Activated T-helper 1 cell treated with anti-CD3 and anti-CD28 coated beads, Interleukin-12 subunit alpha, Interleukin-12 subunit beta, Interleukin-2, Interleukin-4 antibody, amounts not matched to agents 30 ng/mL and 10 ng/mL and 1 ng/mL, durations not matched to agents 14 hours and 24 hours and 36 hours (primary cell): ENCODE measurements around the gene SLC35D1. TPM values are rescaled to one million over a fixed set of nuclear protein-coding genes. Genes with fewer than 3 reads are reported as not detected.
A peak's percentile ranks its signal among the peaks of the same experiment; 100 is the strongest.
"Not testable (repeated sequence)": the region's sequence is repeated elsewhere in the genome, so short reads cannot be mapped to it uniquely, and the experiment has no call there.

Source experiments
- DNase-seq: peaks from one replicate; pipeline ENCODE4 v3.0.0; 2021; ENCODE audit warnings: low spot score
- H3K27ac Mint-ChIP-seq: one replicate; pipeline ENCODE4 v1.8.0; 2021; ENCODE audit warnings: mild to moderate bottlenecking, mixed read lengths
- H3K27me3 Mint-ChIP-seq: one replicate; pipeline ENCODE4 v1.8.0; 2022; ENCODE audit warnings: mild to moderate bottlenecking, moderate library complexity, mixed read lengths; ENCODE audit not compliant: insufficient read depth
- H3K36me3 Mint-ChIP-seq: one replicate; pipeline ENCODE4 v1.8.0; 2021; ENCODE audit warnings: low read depth, mixed read lengths
- H3K4me1 Mint-ChIP-seq: one replicate; pipeline ENCODE4 v1.8.0; 2021; ENCODE audit warnings: low read depth, mixed read lengths
- H3K4me3 Mint-ChIP-seq: one replicate; pipeline ENCODE4 v1.8.0; 2021; ENCODE audit warnings: mild to moderate bottlenecking, moderate library complexity, mixed read lengths
- H3K9me3 Mint-ChIP-seq: one replicate; pipeline ENCODE4 v1.8.0; 2021; ENCODE audit warnings: mixed read lengths
- intact Hi-C: fragments of 100-400 bp; cut with micrococcal nuclease; formaldehyde crosslinking; loops from one replicate; pipeline ENCODE4 v1.15.1; 2024
- total RNA-seq: library from RNA; stranded (reverse); gene quantifications from 2 replicates; pipeline ENCODE4 v1.2.3, GENCODE V29; 2022

The SLC35D1 gene
- total RNA-seq, 1 donor from 2014 or later: 20.5 TPM

DNA sequence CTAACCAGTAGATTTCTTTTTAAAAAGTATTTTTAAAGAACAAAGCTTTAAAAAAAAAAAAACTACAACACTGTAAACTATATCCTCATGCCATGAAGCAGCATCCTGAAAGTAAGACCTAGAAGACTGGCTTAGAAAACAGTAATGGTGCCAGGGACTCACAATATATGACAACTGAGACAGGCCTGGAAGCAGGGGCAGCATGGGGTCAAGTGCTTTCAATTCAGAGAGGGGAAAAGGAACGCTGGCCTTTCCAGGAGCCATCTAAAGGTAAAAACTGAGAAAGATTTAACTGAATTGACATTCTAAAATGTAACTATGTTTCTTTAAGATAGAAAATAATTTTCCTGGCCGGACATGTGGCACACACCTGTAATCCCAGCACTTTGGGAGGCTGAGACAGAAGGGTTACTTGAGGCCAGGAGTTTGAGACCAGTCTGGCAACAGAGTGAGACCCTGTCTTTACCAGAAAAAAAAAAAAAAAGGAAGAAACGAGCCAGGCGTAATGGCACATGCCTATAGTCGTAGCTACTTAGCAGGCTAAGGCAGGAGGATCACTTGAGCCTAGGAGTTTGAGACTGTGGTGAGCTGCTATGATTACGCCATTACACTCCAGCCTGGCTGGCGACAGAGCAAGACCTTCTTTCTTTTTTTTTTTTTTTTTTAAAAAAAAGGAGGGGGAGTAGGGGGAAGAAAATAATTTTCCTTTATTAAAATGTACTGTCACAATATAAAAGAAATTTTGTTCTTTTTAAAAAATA, 54.1 kb downstream of the SLC35D1 start:
- no peaks in the 10 kb centered on the region for H3K9me3 Mint-ChIP-seq
- peaks cover 25% of the 10 kb centered on the region for H3K36me3 Mint-ChIP-seq
- no peaks in the 10 kb centered on the region for H3K27me3 Mint-ChIP-seq
- no peak overlapping the region for H3K27ac Mint-ChIP-seq
- peaks cover 26% of the 10 kb centered on the region for H3K4me1 Mint-ChIP-seq
- no peak overlapping the region for H3K4me3 Mint-ChIP-seq
- intact Hi-C loops: no loop called here
- DNase-seq: no peak

DNA sequence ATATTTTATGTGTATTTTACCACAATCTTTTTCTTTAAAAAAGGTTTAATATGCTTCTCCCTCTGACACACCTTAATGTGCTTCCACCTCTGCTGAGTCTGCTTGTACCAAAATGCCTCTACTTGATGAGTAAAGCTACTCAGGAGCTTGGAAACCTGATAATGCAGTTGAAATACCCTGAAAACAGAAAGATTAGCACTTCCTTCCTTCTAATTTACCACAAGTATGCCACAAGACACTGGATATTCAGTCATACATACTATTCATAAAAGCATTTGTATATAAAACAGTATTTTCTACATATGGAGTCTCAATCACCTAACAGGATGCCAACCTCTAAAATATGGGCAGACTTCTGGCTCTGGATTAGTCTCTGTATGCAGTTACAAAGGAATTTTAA, 55.0 kb downstream of the SLC35D1 start:
- no peak overlapping the region for H3K27ac Mint-ChIP-seq
- intact Hi-C loops: no loop called here

DNA sequence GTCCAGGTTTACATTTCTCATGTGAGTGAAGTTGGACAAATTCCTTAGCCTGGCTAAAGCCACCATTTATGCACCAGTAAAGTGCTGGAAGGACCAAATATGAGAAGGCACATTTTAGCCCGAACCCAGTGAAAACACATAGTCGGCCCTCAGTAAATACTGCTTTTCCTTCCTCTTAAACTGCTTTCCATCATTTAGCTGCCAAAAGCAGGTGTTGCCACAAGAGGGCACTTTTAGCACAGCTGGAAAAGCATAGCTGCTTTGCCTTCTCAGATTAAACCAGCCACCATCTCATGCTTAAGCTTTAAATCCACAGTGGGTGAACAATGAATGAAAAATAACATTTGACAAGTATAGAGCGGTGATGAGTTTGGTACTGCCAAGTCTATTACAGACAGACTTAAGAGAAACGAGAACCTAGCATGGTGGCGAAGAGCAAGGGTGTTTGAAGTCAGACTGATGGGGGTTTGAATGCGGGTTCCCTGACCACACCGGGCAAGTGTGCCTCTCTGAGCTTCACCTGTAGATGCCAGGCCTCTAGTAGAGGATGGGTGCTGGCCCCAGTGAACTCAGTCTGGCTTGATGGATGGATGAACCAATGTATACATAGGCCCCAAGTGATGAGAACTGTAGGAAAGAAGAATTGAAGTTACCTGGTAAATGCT, 57.8 kb downstream of the SLC35D1 start:
- H3K4me3 Mint-ChIP-seq: no peak overlapping the region
- no peaks in the 10 kb centered on the region for H3K27me3 Mint-ChIP-seq
- peaks cover 22% of the 10 kb centered on the region for H3K4me1 Mint-ChIP-seq
- intact Hi-C loops: loop anchor here (1.0 to 2.0 kb wide), 5 partner anchors 57 to 504 kb away; no protein-coding TSS in a partner anchor
- H3K36me3 Mint-ChIP-seq: peaks cover 8% of the 10 kb centered on the region
- DNase-seq: peak; percentile 56
- H3K27ac Mint-ChIP-seq: peak overlapping the region; percentile 45
- no peaks in the 10 kb centered on the region for H3K9me3 Mint-ChIP-seq

More for the DNA sequence above, 55.0 kb downstream of the SLC35D1 start:
- Mint-ChIP-seq H3K36me3 (peaks cover 22% of the 10 kb centered on the region), H3K4me1 (peaks cover 26% of the 10 kb centered on the region), H3K9me3 (no peaks in the 10 kb centered on the region), H3K4me3 (no peak overlapping the region), H3K27me3 (no peaks in the 10 kb centered on the region)
- no peak for DNase-seq

DNA sequence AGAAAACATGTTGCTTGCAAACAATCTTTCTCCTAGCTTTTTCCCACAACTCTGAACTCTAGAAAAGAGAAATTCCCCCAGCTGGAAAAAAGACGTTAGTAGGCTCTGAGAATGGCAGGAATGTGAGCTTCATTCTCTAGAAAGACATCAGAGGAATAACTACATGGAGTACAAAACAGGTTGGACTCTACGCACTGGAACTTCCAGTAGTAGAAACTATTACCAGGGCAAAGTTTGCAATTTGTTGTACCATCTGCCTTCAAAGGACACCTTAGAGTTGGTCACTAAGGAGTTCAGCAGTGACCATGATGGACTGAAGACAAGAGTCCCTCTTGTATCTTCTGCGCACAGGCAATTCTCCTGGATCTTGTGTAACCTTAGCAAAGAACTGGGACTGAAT, 60.9 kb downstream of the SLC35D1 start:
- Mint-ChIP-seq H3K27me3 (no peaks in the 10 kb centered on the region), H3K27ac (no peak overlapping the region), H3K36me3 (peaks cover 16% of the 10 kb centered on the region), H3K4me3 (no peak overlapping the region), H3K9me3 (no peaks in the 10 kb centered on the region), H3K4me1 (peaks cover 13% of the 10 kb centered on the region)
- intact Hi-C loops: no loop called here
- DNase-seq: no peak

DNA sequence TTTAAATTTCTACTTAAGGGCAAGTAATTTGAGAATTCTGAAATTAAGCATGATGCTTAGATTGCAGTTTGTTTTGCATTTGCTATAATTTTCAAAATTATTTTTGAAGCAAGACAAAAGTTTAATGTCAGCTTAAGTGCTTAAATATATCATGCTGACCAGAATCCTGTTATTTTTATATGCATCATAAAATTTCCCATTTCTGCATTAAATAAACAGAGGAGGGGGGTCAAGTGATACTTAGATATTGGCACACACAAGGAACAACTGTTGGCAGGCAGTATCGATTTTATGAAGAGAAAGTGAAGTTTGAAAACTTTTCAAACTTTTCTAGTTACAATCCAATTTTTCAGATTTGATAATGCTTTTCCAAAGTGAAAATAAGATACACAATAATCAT, 68.1 kb downstream of the SLC35D1 start:
- Mint-ChIP-seq H3K9me3 (no peaks in the 10 kb centered on the region), H3K4me1 (peaks cover 33% of the 10 kb centered on the region), H3K36me3 (peaks cover 34% of the 10 kb centered on the region), H3K27me3 (no peaks in the 10 kb centered on the region), H3K4me3 (no peak overlapping the region), H3K27ac (no peak overlapping the region)
- intact Hi-C loops: no loop called here
- no peak for DNase-seq

DNA sequence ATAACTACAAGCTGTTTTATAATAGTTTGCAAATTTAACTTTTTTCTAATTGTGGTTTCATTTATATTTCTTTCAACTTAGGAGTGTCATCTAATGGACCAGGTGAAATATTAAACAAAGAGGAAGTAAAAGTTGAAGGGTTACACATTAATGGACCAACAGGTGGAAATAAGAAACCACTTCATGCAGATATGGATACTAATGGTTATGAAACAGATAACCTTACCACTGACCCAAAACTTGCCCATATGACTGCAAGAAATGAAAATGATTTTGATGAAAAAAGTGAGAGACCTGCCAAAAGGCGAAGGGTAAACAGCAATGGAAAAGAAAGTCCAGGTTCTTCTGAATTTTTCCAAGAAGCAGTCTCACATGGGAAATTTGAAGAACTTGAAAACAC, 69.5 kb downstream of the SLC35D1 start:
- H3K36me3 Mint-ChIP-seq: peaks cover 31% of the 10 kb centered on the region
- H3K9me3 Mint-ChIP-seq: no peaks in the 10 kb centered on the region
- peak overlapping the region; percentile 56 for H3K27ac Mint-ChIP-seq
- DNase-seq: no peak
- no peak overlapping the region for H3K4me3 Mint-ChIP-seq
- H3K4me1 Mint-ChIP-seq: peaks cover 35% of the 10 kb centered on the region
- H3K27me3 Mint-ChIP-seq: no peaks in the 10 kb centered on the region
- intact Hi-C loops: loop anchor here (5.0 kb wide), 5 partner anchors 68 to 443 kb away; partner anchors contain the start of gene SLC35D1

DNA sequence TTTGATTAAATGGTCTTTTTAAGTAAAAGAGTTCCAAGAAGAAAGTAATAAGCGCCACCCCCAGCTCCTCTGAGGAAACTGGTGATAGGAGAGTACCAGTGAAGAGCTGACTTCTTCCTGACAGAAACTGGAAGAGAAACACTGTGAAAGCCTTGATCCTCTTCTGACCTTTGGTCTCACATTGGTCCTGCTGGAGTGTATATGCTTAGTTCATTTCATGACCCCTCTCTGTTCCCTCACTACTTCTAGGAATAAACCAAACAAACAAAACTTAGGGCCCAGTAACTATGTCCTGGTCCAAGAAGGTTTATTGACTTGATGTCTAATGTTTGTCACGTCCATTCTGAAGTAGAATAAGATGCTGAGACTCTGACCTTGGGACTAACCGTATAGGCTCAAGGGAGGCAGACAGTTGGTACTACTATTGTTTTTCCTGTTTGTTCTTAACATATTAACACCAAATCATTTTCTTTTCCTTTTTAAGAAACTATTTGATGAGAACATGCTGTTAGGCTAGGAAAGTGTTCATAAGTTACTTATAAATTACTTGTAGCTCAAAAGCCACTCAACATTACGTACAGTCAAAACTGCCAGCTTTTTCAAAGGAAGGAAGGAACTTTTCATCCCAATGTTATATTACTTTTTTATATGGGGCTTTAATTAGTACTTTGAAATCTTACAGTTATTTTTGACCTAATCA, 71.2 kb downstream of the SLC35D1 start:
- intact Hi-C loops: loop anchor here (2.0 to 5.0 kb wide), 6 partner anchors 70 to 445 kb away; partner anchors contain the start of gene SLC35D1
- Mint-ChIP-seq H3K27ac (peak overlapping the region; percentile 43), H3K9me3 (no peaks in the 10 kb centered on the region), H3K4me3 (no peak overlapping the region), H3K27me3 (no peaks in the 10 kb centered on the region), H3K4me1 (peaks cover 35% of the 10 kb centered on the region), H3K36me3 (peaks cover 30% of the 10 kb centered on the region)
- no peak for DNase-seq

DNA sequence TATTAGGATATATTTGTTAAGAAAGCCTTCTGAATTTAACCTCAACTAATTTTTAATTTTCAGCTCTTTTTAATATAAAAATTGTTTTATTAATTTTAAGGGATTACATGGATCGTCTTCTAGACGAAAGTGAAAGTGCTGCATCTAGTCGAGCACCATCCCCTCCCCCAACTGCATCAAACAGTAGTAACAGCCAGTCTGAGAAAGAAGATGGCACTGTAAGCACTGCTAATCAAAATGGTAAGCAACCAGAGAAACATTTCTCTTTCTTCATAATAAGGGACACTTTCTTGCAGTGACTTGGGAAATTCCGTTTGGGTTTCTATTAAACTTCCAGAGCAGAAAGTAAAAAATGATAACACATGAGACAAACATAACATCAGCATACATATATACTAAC, 72.3 kb downstream of the SLC35D1 start:
- Mint-ChIP-seq H3K36me3 (peaks cover 30% of the 10 kb centered on the region), H3K4me3 (peak overlapping the region; percentile 69), H3K4me1 (peaks cover 35% of the 10 kb centered on the region), H3K27ac (peak overlapping the region; percentile 75), H3K9me3 (no peaks in the 10 kb centered on the region), H3K27me3 (no peaks in the 10 kb centered on the region)
- peak; percentile 40 for DNase-seq
- intact Hi-C loops: loop anchor here (2.0 to 5.0 kb wide), 8 partner anchors 15 to 446 kb away; partner anchors contain the start of gene SLC35D1

DNA sequence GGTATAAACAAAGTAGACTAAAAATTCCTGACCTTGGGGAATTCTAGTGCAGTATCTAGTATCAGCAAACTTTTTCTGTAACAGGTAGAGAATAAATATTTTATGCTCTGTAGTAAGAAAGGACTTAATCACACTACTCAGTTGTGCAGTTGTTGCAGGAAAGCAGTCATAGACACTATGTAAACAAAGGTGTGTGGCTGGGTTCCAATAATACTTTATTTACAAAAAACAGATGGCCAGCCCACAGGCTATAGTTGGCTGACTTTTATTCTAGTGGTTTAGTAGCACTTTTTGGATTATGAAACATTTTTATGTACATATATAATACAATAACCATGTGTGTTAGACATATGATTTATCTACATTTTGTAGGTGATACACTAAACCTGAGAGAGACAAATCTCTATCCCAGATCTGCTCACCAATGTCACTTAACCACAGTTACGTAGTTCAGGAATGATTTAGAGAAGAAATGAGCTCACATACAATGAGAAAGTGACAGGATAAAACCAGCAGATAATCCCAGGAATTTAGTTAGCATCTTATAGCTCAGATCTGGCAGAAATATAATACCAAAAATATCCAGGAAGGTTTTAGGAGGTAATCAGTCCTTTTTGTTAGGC, 73.1 kb downstream of the SLC35D1 start:
- intact Hi-C loops: loop anchor here (2.0 to 5.0 kb wide), 7 partner anchors 14 to 446 kb away; partner anchors contain the start of gene SLC35D1
- peak overlapping the region; percentile 75 for H3K27ac Mint-ChIP-seq
- no peaks in the 10 kb centered on the region for H3K9me3 Mint-ChIP-seq
- no peaks in the 10 kb centered on the region for H3K27me3 Mint-ChIP-seq
- peak overlapping the region; percentile 69 for H3K4me3 Mint-ChIP-seq
- no peak for DNase-seq
- peaks cover 28% of the 10 kb centered on the region for H3K36me3 Mint-ChIP-seq
- peaks cover 35% of the 10 kb centered on the region for H3K4me1 Mint-ChIP-seq

DNA sequence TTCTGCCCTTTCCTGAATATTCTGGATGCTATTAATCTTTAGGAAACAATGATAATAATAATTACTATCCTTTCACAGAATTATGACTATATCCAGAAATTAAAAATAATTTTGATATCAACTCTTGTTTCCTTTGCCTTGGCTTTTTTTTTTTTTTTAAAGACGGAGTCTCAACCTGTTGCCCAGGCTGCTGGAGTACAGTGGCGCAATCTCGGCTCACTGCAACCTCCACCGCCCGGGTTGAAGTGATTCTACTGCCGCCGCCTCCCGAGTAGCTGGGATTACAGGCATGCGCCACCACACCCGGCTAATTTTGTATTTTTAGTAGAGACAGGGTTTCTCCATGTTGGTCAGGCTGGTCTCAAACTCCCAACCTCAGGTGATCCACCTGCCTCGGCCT, 74.3 kb downstream of the SLC35D1 start:
- intact Hi-C loops: loop anchor here (2.0 to 5.0 kb wide), 7 partner anchors 13 to 448 kb away; partner anchors contain the start of gene SLC35D1

DNA sequence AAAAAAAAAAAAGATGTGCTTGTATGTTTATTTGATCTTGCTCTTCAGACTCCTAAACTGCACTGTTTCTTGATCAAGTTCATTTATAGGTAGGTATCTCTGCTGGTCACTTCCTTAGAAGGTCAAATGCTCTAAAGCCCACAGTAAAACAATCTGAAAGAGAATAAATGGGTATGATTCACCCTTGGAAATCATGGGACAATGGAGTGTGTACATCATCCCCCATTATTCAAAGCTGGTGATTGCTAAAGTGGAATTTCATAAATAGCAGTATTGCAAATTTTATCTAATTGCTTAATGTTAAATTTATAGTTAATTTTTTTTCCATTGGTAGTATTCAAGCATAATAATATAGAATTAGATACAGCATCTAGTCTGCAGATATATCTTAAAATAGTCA, 75.7 kb downstream of the SLC35D1 start:
- no peaks in the 10 kb centered on the region for H3K27me3 Mint-ChIP-seq
- no peak overlapping the region for H3K27ac Mint-ChIP-seq
- H3K36me3 Mint-ChIP-seq: peaks cover 33% of the 10 kb centered on the region

More for the DNA sequence above, 74.3 kb downstream of the SLC35D1 start:
- DNase-seq, H3K9me3 Mint-ChIP-seq, H3K27me3 Mint-ChIP-seq, H3K27ac Mint-ChIP-seq, H3K4me3 Mint-ChIP-seq: not testable (repeated sequence)
- peaks cover 36% of the 10 kb centered on the region for H3K36me3 Mint-ChIP-seq
- H3K4me1 Mint-ChIP-seq: peaks cover 33% of the 10 kb centered on the region

DNA sequence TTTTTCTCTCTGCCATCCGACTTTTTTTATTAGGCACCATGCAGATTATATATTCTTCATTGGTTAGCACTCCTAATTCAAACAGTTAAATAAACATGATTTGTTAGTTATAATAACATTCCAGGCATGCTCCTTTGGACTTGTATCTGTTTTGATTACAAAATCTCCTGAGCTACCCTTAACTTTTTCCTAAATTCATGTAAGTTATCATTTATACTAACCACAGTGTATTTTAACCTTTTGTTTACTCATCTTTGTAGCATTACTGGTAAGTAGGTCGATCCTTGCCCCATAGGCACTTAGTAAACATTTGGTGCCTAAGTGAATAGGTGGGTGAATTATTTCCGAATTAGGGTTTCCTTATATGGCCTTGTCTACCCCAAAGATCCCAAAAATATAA, 85.4 kb downstream of the SLC35D1 start:
- Mint-ChIP-seq H3K4me3 (no peak overlapping the region), H3K4me1 (peaks cover 33% of the 10 kb centered on the region), H3K27ac (no peak overlapping the region), H3K36me3 (peaks cover 49% of the 10 kb centered on the region), H3K9me3 (peaks cover 12% of the 10 kb centered on the region), H3K27me3 (no peaks in the 10 kb centered on the region)
- intact Hi-C loops: no loop called here
- DNase-seq: no peak

More for the DNA sequence above, 75.7 kb downstream of the SLC35D1 start:
- no peak overlapping the region for H3K4me3 Mint-ChIP-seq
- intact Hi-C loops: no loop called here
- H3K4me1 Mint-ChIP-seq: peaks cover 23% of the 10 kb centered on the region
- DNase-seq: no peak
- no peaks in the 10 kb centered on the region for H3K9me3 Mint-ChIP-seq
